ENCODE measurements around the gene RASL11B.
A peak's percentile ranks its signal among the peaks of the same experiment; 100 is the strongest.
"Not testable (repeated sequence)": the region's sequence is repeated elsewhere in the genome, so short reads cannot be mapped to it uniquely, and the experiment has no call there.

Gene RASL11B

DNA sequence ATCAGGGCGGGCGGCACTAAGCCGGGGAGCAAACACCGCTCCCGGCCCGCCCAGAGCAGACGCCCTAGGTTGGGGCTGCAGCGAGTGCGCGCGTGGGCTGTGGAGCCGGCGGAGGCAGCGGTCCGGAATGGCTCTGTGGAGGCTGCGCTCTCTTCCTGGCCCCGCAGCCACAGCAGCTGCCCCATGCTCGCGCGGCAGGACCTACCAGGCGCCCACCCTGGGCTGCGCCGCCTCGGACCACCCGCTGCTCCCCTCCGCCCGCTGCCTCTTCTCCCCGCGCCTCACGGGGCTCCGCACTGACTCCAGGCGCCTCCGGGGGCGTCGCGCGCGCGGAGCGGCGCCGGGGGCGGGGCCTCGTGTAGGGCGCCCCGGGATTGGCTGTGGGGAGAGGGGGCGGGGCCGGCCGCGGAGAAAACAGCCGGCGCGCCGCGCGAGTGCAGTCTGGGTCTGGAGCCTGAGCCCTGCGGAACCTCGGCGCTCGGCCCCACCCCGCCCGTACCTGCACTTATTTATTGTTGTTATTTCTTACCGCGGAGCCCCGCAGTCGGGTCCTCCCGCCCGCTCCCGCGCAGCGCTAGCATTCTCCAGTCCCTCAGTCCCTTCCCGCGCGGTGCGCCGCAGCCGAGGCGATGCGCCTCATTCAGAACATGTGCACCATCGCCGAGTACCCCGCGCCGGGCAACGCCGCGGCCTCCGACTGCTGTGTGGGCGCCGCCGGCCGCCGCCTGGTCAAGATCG, at the start of gene RASL11B:
Gene RASL11B (plus strand): TSS at position 439 of the 738 bp plus-strand sequence. CDS start 191 bp downstream, at position 630.
- DNase-seq (ENCODE audit: low spot score) (no peak), FAIRE-seq (no peak)

DNA sequence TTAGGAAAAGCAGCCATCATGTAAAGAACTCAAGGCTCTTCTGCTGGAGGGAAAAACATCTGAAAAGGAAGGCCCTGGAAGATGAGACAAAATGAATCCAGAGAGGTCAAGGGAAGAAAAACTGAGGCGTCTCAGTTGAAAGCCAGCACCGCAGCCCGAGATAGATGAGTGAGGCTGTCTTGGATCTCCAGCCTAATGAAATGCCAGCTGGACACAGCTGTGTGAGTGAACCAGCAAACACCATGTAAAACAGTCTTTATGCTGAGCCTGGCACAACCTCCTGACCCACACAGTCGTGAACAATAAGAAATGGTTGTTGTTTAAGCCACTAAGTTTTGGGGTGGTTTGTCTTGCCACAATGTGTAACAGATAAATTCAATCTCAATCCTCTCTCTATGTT, 48.6 kb upstream of the RASL11B start:
- no peak for FAIRE-seq
- DNase-seq (ENCODE audit: low spot score): no peak

GRCh38 chr4:52822583-52822971, 39.5 kb upstream of the RASL11B start:
- FAIRE-seq (no peak), DNase-seq (ENCODE audit: low spot score) (no peak)

GRCh38 chr4:52822972-52823701, 39.0 kb upstream of the RASL11B start:
- DNase-seq (ENCODE audit: low spot score) (peak; percentile 95), FAIRE-seq (peak; percentile 97)

DNA sequence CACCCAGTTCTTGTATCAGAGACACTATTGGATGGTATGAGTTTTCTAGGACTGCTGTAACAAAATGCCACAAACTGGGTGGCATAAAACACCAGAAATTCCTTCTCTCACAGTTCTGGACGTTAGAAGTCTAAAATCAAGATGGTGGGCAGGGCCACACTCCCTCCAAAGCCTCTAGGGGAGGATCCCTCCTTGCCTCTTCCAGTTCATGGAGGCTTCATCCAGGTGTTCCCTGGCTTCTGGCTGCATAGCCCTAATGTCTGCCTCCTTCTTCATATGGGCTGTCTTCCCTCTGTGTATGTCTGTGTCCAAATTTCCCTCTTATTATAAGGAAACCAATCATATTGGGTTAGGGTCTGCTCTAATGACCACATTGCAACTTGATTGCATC, 38.4 kb upstream of the RASL11B start:
- no peak for DNase-seq (ENCODE audit: low spot score)
- no peak for FAIRE-seq

DNA sequence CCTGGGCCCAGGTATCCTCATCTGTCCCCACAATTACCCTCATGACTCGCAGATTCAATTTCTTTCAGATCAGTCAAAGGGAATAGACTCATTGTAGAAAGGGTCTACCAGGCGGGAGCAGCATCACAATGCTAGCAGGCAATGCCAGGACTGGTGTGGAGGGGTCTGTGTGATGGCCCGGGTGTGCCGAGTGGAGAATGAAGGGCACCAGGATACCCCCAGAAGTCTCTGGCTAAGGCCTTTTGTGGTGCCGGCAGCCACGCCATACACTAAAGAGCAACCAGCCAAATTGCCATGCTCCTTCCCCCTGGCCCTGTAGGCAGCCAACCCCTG, 37.9 kb upstream of the RASL11B start:
- FAIRE-seq (no peak), DNase-seq (ENCODE audit: low spot score) (no peak)

- FAIRE-seq: no peak
- no peak for DNase-seq (ENCODE audit: low spot score)
Measured at GRCh38 chr4:52824603-52825459, 37.3 kb upstream of the RASL11B start.

DNA sequence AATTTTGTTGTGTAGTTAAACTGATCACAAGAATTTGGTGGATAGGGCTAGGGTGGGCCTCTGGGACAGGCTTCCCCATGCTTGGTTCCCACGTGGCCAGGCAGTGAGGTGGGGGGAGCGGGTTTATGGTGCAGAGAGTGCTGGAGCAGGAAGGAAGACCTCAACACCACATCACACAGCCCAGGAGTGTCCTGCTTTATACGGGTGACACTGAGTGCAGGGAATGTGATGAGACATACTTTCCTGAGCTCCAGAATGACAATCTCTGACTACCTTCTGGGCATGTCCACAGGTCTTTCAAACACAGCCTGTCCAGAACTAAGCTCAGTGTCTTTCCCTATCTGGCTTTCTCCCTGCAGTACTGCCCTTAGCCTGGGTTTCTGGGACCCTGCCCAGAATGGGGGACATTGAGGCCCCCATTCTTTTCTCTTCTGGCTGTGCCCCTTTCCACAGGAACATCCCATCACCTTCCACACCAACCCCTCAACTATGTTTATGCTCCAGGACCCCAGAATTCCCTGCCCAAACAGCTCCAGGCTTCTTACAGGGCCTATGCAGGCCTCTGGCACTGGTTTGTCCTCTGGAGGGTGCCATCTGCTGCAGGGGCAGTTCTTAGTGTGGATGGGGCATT, 36.5 kb upstream of the RASL11B start:
- DNase-seq (ENCODE audit: low spot score) (peak; percentile 65), FAIRE-seq (no peak)

DNA sequence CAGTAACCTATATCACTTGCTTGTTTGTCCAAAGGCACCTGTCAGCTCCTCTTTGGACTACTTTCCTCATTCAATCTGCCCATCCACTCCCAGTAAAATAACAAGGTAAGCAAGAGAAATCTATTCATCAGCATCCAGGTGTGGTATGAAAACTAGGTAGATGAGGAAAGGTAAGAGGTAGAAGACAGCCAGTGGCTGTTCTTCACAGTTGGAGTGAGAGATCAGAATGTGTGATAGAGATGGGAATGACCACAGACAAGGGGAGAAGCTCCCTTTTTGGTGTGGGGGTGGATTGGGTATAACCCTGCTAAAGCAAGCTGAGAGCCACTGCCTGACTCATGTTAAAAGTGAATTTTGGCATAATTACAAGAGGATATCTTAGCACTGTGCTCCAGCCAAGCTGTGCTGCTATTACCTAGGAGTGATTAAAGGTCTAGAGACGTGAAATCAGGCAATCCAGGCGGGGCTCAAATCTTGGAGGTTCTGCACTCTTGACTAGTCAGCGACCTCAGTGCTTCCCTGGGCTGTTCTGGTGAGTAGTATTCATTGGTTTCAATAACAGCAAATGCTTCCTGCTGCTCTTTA, 28.1 kb upstream of the RASL11B start:
- FAIRE-seq (no peak), DNase-seq (ENCODE audit: low spot score) (no peak)

DNA sequence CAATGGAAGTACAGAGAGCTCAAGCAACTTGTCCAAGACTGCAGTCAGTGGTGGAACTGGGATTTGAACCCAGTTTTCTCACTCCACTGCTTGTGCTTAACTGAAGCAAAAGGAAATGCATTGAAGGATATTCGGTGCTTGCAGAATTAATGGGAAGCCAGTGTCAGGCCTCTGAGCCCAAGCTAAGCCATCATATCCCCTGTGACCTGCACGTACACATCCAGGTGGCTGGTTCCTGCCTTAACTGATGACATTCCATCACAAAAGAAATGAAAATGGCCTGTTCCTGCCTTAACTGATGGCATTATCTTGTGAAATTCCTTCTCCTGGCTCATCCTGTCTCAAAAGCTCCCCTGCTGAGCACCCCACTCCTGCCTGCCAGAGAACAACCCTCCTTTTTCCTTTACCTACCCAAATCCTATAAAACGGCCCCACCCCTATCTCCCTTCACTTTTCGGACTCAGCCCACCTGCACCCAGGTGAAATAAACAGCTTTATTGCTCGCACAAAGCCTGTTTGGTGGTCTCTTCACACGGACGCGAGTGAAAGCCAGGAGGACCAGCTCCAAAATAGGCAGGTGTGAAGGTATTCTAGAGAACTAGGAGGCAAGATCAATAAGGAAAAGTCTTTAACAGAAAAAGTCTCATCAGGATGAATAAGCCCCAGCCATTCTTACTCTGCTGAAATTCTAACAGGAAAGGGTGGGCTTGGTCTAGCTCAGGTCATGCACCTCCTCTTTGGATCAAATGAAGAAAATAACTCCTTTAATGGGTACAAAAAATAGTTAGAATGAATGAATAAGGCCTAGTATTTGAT, 27.3 kb upstream of the RASL11B start:
- not testable (repeated sequence) for FAIRE-seq; DNase-seq (ENCODE audit: low spot score)

DNA sequence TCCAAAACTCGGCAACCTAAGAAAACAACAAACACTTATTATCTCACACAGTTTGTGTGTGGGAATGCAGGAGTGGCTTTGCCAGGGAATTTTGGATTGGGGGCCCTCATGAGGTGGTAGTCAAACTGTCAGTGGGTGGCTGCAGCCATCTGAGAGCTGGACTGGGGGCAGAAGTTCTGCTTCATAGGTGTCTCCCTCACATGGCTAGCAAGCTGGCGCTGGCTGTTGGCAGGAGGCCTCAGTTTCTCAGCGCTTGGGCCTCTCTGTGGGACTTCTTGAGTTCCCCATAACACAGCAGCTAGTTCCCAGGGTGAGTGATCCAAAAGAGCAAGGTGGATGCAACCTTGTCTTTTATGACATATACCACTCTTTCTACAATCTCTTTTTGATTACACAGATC, 26.0 kb upstream of the RASL11B start:
- FAIRE-seq (no peak), DNase-seq (ENCODE audit: low spot score) (no peak)

DNA sequence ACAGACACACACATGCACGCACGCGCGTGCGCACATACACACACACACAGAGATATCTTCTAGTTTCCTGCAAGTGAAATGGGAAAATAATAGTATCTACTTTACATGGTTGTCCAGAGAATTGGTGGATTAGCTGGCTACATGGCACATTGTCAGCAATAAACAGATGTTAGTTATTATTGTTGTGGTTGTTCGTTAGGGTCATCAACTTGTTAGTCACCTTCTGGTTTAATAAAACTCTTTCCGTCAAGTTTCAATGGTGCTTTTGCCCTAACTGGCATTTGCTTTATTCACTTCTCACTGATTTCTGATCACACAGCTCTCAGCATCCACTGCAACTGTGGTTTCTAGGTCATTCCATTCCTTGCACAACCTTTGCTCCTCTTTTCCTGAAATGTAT, 25.4 kb upstream of the RASL11B start:
- no peak for DNase-seq (ENCODE audit: low spot score)
- FAIRE-seq: no peak

- peak; percentile 95 for FAIRE-seq
- DNase-seq (ENCODE audit: low spot score): peak; percentile 93
Measured at GRCh38 chr4:52837716-52838558, 24.2 kb upstream of the RASL11B start.

- FAIRE-seq (no peak), DNase-seq (ENCODE audit: low spot score) (no peak)
Measured at GRCh38 chr4:52838729-52839586, 23.2 kb upstream of the RASL11B start.

DNA sequence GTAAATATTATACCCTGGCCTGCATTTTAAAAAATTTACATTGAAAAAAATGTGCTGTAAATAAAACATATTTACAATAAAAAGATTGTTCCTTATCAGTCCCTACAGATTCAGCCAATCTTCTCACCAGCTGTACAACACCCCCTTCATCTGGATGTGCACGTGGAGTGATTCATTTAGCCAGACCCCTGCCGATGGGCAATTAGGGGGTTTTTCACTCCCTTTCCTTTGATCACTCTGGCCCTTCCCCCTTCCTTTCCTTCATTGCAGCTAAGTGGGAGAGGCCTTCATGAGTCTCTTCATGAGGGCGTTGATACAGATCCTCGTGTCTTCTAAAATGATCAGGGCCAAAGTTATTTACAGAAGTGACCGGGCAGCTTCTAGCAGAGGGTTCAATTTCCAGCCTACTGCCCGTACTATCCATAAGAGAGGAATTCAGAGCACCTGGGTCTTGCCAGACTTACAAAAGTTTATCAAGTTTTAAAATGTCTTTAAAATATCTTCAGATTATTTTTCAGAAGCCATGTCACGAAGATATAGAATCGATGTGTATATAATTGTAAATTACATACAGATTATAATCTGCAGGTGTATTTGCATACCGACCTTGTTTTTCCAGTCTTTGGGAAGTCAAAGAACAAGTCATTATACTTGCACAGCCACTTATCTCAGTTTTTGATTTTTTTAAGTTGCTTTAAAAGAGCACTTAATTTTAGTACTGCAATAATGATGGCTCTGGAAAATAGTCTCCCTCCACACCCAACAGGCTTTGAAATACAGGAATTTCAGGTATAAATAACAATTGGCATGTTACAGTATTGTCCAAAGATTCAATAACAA, 21.4 kb upstream of the RASL11B start:
- FAIRE-seq (no peak), DNase-seq (ENCODE audit: low spot score) (no peak)

DNA sequence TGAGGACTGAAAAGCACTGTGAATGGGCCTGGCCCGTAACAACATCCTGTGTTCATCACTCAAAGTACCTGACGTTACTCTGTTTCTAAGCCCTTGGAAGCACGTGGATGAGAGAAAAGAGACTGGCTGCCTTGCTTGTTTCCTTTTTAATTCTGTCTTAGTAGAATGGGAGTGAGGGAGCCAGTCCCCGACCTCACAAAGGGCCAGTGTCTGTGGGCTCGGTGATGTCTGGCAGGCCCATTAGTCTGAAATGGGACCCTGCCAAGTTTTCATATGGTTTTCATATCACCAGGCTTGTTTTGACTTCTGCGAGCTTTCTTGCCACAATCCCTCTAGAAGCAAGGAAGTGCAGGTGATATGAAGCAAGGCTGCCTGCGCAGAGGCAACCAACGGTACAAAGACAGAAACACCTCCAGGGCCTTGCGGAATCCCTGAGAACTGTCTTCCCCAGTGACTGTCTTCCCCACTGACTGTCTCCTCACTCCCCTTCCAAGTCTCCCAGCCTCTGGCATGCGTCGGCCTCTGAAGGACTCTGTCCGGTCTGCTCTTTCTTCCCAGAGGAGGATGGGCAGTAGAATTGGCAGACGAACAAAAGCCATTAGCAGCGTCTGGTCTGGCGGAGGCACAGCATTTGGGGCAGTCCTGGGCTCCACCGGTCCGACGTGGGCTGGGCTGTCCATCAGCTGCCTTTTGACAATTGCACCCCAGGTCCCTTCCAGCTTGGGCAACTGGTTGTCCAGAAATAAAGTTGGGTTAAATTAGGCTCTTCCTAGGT, 20.2 kb upstream of the RASL11B start:
- DNase-seq (ENCODE audit: low spot score) (no peak), FAIRE-seq (no peak)

GRCh38 chr4:52842792-52843191, 19.3 kb upstream of the RASL11B start:
- no peak for DNase-seq (ENCODE audit: low spot score)
- no peak for FAIRE-seq

Measured in RCC 7860 (cell line).